Activated naive CD8-positive, alpha-beta T cell treated with anti-CD3 and anti-CD28 coated beads, Interleukin-2, amount 50 U/mL, for 24 hours (primary cell): ENCODE measurements around the gene APCDD1.
"Not testable (repeated sequence)": the region's sequence is repeated elsewhere in the genome, so short reads cannot be mapped to it uniquely, and the experiment has no call there.

Experiments
- ATAC-seq: fragments of 150-1000 bp; cut with Tn5 transposase; one replicate; pipeline ENCODE4 v1.10.0; 2021
- DNase-seq: peaks from one replicate; pipeline ENCODE4 v3.0.0; 2021
- H3K27ac Mint-ChIP-seq: one replicate; pipeline ENCODE4 v1.8.0; 2021; ENCODE audit warnings: mild to moderate bottlenecking, mixed read lengths
- H3K27me3 Mint-ChIP-seq: one replicate; pipeline ENCODE4 v1.8.0; 2021; ENCODE audit warnings: mixed read lengths
- H3K36me3 Mint-ChIP-seq: one replicate; pipeline ENCODE4 v1.8.0; 2021; ENCODE audit warnings: low read depth, mixed read lengths
- H3K4me1 Mint-ChIP-seq: one replicate; pipeline ENCODE4 v1.8.0; 2021; ENCODE audit warnings: mixed read lengths
- H3K4me3 Mint-ChIP-seq: one replicate; pipeline ENCODE4 v1.8.0; 2021; ENCODE audit warnings: mild to moderate bottlenecking, moderate library complexity, mixed read lengths
- H3K9me3 Mint-ChIP-seq: one replicate; pipeline ENCODE4 v1.8.0; 2021; ENCODE audit warnings: mixed read lengths

APCDD1 gene

DNA sequence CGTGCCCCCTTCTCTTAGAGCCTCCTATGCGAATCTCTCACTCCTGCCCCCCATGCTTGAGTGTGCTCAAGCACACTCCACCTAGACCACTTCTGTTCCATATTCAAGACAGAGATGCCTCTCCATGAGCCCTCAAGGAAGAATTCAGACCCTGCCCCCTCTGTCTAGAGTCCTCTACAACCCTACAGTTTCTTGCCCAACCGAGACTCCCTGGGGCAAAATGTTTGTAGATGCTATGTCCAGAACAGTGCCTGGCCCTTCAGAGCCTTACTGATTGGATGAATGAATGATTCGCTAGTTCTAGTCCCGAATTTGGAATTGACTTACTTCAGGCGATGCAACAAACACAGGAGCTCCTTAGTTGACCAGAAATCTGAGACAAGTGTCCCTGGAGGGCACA, 8.7 kb downstream of the APCDD1 start:
- no peaks in the 10 kb centered on the region for H3K36me3 Mint-ChIP-seq
- peaks cover 2% of the 10 kb centered on the region for H3K27me3 Mint-ChIP-seq
- peaks cover 10% of the 10 kb centered on the region for H3K9me3 Mint-ChIP-seq
- no peak overlapping the region for H3K27ac Mint-ChIP-seq
- no peak overlapping the region for H3K4me3 Mint-ChIP-seq
- no peak for DNase-seq
- ATAC-seq, result no peak
- no peaks in the 10 kb centered on the region for H3K4me1 Mint-ChIP-seq

DNA sequence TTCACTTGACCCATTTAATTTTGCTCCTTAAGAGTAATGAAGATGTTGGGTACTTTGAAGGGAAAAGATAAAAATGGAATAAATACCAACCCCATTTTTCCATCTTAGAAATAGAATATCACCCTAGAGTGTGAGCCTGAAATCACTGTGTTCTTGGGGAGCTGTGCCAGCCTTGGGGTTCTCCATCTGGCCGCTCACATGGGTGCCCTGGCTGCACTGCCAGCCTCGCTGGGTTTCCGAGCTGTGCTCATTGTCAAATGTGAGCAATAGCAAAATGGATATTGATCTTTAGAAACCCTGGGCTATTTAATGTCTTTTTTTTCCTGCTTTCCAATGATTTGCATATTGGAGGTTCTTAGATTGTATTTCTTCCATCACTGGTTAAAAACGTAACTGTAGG, 9.3 kb downstream of the APCDD1 start:
- no peak for ATAC-seq
- Mint-ChIP-seq H3K4me1 (no peaks in the 10 kb centered on the region), H3K27ac (no peak overlapping the region), H3K27me3 (peaks cover 2% of the 10 kb centered on the region), H3K4me3 (no peak overlapping the region), H3K36me3 (no peaks in the 10 kb centered on the region), H3K9me3 (peaks cover 10% of the 10 kb centered on the region)
- DNase-seq, result no peak

DNA sequence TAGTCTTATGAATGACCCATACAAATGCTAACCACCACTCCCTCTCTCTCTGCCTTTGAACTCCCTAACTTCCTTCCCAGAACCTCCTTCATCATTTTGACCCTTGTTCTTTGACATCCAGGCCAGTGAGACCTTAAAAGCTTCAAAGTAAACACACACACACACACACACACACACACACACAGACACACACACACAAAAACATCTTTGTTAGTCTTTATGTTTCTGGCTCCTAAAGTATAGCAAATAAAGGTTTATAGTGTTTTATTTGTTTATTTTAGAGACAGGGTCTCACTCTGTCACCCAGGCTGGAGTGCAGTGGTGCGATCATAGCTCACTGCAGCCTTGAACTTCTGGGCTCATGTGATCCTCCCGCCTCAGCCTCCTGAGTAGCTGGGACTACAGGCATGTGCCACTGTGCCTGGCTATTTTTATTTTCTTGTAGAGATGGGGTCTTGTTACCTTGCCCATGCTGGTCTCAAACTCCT, 9.8 kb downstream of the APCDD1 start:
- H3K36me3 Mint-ChIP-seq, H3K27me3 Mint-ChIP-seq: not testable (repeated sequence)

DNA sequence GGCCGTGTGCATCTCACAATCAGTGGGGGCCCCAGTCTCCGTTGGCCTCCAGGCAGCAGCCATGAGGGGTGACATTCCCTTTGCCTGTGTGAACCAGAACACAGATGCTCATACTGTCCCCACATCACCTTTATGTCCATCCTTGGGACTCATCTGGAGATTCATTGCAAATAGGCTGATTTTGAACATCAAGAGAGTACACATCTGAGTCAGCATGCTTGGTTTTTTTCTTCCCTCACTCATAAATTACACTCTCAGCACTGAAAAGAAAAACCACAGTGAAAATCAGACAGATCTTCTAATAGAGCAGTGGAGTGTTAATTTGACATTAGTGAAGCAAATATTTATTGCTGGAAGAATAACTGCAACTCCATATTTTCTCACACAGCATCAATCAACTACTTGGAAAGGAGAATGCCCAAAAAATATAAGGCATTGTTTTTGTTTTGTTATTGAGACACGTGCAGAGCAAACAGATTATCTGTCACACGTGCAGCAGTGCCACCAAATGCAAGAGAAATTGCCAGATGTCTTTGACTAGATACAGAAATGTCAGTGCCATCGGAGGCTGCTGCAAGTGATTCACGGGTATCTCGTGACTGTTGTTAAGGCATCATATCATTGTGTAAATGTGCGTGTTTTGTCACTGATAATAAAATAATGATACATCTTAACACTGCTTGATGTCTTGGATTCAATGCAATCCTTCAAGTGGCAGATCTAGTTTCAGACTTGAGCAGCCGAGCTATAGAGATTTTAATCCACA, 10.9 kb downstream of the APCDD1 start:
- H3K27ac Mint-ChIP-seq, result no peak overlapping the region

More for the DNA sequence above, 9.8 kb downstream of the APCDD1 start:
- not testable (repeated sequence) for H3K4me1 Mint-ChIP-seq, H3K4me3 Mint-ChIP-seq, ATAC-seq, DNase-seq, H3K27ac Mint-ChIP-seq
- peaks cover 10% of the 10 kb centered on the region for H3K9me3 Mint-ChIP-seq

DNA sequence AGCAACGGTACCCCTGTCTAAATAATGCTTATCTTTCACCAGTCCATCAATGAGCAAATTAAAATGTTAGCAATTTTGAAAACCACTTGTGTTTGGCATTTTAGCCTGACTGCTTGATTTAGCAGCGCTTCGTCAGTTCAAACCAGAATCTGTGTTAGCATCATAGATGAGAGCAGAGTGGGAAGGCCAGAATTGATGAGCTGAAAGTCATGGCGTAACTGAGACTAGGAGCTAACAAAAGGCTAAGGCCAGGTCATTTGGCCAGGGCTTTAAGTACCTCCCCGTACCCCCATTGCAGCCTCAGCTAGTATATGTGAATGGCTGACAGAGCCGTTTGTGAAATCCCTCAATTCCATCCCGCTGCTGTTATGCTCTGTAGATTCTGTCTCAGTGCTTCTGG, 16.0 kb downstream of the APCDD1 start:
- no peaks in the 10 kb centered on the region for H3K9me3 Mint-ChIP-seq
- peaks cover 4% of the 10 kb centered on the region for H3K27me3 Mint-ChIP-seq
- no peak overlapping the region for H3K27ac Mint-ChIP-seq
- no peaks in the 10 kb centered on the region for H3K36me3 Mint-ChIP-seq
- ATAC-seq (no peak), DNase-seq (no peak)
- H3K4me3 Mint-ChIP-seq, result no peak overlapping the region
- no peaks in the 10 kb centered on the region for H3K4me1 Mint-ChIP-seq

More for the DNA sequence above, 10.9 kb downstream of the APCDD1 start:
- H3K27me3 Mint-ChIP-seq, result peaks cover 2% of the 10 kb centered on the region
- DNase-seq (no peak), ATAC-seq (no peak)
- no peaks in the 10 kb centered on the region for H3K4me1 Mint-ChIP-seq
- no peak overlapping the region for H3K4me3 Mint-ChIP-seq
- no peaks in the 10 kb centered on the region for H3K36me3 Mint-ChIP-seq
- peaks cover 10% of the 10 kb centered on the region for H3K9me3 Mint-ChIP-seq

DNA sequence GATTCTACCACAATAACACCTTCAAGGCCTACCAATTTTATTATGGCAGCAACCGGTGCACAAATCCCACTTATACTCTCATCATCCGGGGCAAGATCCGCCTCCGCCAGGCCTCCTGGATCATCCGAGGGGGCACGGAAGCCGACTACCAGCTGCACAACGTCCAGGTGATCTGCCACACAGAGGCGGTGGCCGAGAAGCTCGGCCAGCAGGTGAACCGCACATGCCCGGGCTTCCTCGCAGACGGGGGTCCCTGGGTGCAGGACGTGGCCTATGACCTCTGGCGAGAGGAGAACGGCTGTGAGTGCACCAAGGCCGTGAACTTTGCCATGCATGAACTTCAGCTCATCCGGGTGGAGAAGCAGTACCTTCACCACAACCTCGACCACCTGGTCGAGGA, 17.1 kb downstream of the APCDD1 start:
- Mint-ChIP-seq H3K4me1 (peaks cover 2% of the 10 kb centered on the region), H3K36me3 (no peaks in the 10 kb centered on the region), H3K27me3 (peaks cover 8% of the 10 kb centered on the region), H3K27ac (no peak overlapping the region), H3K9me3 (no peaks in the 10 kb centered on the region), H3K4me3 (no peak overlapping the region)
- ATAC-seq (no peak), DNase-seq (no peak)

DNA sequence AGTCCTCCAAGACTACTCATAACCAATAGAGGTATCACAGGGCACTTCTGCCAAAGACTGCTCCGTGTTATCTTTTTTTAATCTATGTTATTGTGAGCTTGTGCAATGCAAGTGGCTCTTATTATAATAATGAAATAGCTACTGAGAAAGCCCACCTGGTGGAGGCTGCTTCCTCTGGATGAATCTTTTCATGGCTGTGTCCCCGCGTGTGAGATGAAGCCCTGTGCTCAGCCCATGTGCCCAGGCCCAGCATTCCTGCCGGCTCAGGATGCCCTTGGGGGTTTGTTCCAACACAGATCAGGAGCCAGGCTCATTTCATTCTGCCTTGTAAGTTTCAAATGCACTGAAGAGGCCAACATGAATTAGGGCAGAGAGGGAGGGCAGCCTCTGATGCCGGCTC, 18.7 kb downstream of the APCDD1 start:
- Mint-ChIP-seq H3K4me3 (no peak overlapping the region), H3K36me3 (no peaks in the 10 kb centered on the region), H3K27me3 (peaks cover 8% of the 10 kb centered on the region), H3K9me3 (no peaks in the 10 kb centered on the region), H3K27ac (no peak overlapping the region), H3K4me1 (peaks cover 5% of the 10 kb centered on the region)
- DNase-seq (no peak), ATAC-seq (no peak)

DNA sequence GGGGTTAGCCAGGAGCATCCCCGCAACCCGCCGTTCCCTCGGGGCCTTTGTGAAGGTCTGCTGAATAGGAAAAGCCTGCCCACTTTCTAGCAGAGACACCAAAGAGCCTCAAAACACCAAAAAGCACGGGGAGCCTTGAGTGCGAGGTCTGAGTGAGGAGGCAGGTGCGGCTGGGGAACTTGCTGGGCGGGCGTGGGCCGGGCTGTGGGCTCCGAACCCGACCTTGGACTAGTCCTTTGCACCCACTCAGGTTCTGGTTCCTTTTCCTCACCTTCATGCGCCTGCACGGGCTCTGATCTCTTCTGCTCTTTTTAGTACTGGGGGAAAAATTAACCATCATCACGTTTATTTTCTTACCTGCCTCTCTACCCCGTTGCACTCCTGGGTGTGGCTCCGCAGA, 19.9 kb downstream of the APCDD1 start:
- H3K36me3 Mint-ChIP-seq, result no peaks in the 10 kb centered on the region
- no peaks in the 10 kb centered on the region for H3K9me3 Mint-ChIP-seq
- H3K27ac Mint-ChIP-seq, result no peak overlapping the region
- peaks cover 5% of the 10 kb centered on the region for H3K4me1 Mint-ChIP-seq
- ATAC-seq, result no peak
- H3K4me3 Mint-ChIP-seq, result no peak overlapping the region
- H3K27me3 Mint-ChIP-seq, result peaks cover 8% of the 10 kb centered on the region
- no peak for DNase-seq

DNA sequence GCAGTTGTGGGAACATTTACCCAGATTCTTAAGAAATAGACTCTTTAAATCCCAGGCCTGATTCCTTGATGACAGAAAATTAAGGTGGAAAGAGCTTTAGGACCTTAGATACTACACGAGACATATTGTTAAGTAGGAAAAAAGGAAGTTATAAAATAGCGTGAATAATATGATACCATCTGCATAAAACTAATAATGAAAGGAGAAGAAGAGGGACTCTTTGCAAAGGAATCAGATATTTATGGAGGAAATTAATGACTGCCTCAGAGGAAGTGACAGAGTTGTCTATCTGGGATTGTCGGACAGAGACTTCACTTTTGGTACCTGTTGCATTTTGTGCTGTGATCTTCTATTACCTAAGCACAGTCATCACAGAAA, 20.8 kb downstream of the APCDD1 start:
- Mint-ChIP-seq H3K9me3 (no peaks in the 10 kb centered on the region), H3K36me3 (no peaks in the 10 kb centered on the region), H3K27me3 (peaks cover 8% of the 10 kb centered on the region), H3K4me3 (no peak overlapping the region), H3K27ac (no peak overlapping the region), H3K4me1 (peaks cover 5% of the 10 kb centered on the region)
- ATAC-seq, result no peak
- no peak for DNase-seq

DNA sequence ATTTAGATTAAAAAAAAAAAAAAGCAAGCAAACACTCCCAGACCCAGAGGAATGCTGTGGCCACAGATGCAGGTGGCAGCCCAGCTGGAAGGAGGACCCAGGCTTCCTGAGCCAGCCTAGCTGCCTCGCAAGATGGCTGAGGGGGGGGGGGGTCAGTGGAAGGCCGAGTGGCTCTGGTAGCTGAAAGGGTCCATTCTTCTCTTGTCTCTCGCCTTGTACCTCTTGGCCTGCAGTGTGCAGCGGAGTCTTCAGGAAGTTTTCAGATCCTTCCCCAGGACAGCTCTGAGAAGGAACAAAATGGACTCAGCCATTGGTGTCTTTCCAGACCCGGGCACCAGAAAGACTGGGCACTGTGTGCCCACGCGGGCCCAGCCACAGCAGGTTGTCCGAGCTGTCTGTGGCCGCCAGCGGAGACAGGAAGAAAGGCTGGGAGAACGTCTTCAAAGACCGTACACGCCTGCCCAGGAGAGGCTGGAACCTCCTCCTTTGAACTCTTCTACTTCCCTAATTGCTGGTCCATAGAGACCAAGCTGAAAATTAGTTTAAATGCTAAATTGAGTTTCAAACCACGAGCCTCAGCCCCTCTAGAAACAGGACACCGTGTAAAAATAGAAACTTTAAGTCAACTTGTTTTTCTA, 21.3 kb downstream of the APCDD1 start:
- peaks cover 8% of the 10 kb centered on the region for H3K27me3 Mint-ChIP-seq
- H3K4me3 Mint-ChIP-seq, result no peak overlapping the region
- H3K4me1 Mint-ChIP-seq, result peaks cover 5% of the 10 kb centered on the region
- H3K9me3 Mint-ChIP-seq, result no peaks in the 10 kb centered on the region
- H3K27ac Mint-ChIP-seq, result no peak overlapping the region
- DNase-seq (no peak), ATAC-seq (no peak)
- no peaks in the 10 kb centered on the region for H3K36me3 Mint-ChIP-seq

DNA sequence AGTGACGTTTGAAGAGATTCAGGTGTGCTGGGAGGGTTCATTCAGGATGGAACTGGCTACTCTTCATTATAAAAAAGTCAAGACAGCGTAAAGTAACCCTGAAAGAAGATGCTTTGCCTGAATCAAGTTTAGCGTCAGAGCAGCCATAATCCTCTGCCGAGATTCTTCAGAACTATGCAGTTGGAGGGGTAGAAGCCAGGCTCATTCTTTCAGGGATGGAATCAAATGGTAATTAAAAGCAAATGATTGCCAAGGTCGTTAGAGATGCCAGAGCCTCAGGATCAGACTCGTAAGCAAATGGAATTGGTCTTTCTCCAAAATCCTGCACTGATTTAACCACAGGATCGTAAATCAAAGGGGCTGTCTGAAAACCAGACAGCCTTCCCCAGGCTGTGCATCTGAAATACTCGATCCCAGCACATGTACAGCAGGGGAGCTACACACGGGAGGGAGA, 21.9 kb downstream of the APCDD1 start:
- H3K27me3 Mint-ChIP-seq, result peaks cover 8% of the 10 kb centered on the region
- H3K36me3 Mint-ChIP-seq, result no peaks in the 10 kb centered on the region
- no peak overlapping the region for H3K4me3 Mint-ChIP-seq
- H3K4me1 Mint-ChIP-seq, result peaks cover 7% of the 10 kb centered on the region
- DNase-seq (no peak), ATAC-seq (no peak)
- no peaks in the 10 kb centered on the region for H3K9me3 Mint-ChIP-seq
- H3K27ac Mint-ChIP-seq, result no peak overlapping the region

DNA sequence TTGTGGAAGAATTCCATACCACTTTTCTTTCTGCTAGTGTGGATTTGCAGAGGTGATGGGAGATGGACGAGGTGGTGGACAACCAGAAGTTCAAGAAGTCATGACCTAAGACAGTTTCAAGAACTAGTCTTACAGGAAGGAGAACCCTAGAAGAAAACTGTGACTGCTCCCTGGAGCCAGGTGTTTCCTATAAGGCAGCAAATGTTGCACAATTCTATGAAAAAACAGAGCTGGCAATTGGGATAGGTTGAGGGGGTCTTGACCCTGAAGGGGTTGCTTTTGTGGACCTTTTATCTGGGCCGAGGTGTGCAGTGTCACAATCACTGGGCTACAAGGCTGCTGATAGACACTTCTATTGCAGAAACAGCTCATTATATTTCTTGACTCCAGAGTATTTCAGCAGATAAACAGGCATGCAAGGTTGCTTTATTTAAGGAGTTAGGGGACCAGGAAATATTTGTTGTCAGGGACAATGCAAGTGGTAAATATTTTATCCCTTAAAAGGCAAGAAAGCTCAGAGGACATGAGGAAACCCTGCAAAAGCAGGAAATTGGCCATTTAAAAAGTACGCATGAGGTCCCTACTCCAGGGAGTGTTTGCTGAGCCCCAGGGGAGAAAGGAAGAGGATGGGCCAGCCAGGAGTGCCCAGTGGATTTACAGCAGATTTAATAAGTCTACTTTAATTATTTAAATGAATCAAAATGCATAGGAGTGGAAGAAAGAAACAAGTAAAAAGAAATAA, 22.9 kb downstream of the APCDD1 start:
- Mint-ChIP-seq H3K4me1 (peaks cover 8% of the 10 kb centered on the region), H3K9me3 (no peaks in the 10 kb centered on the region), H3K27ac (no peak overlapping the region), H3K36me3 (no peaks in the 10 kb centered on the region), H3K4me3 (no peak overlapping the region), H3K27me3 (peaks cover 8% of the 10 kb centered on the region)
- ATAC-seq (no peak), DNase-seq (no peak)

DNA sequence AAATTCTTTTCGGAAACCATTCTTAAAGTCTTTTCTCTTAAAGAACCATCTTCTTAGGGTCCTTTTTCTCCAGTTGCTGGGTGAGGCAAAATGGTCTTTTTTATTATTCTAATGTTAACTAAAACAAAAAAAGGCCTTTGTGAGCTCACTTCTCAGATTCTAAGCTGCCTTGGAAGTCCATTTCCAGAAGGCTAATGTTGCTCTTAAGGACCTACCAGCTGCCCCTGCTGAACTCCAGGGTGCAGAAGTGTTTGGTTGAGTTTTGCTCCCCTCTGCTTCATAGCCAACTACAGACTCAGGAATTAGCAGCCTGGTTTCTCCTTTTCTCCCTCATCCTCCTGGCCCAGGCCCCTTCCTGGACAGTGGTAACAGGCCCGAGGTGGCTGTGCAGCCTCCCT, 23.4 kb downstream of the APCDD1 start:
- Mint-ChIP-seq H3K27me3 (peaks cover 8% of the 10 kb centered on the region), H3K4me1 (peaks cover 9% of the 10 kb centered on the region), H3K4me3 (no peak overlapping the region), H3K36me3 (no peaks in the 10 kb centered on the region), H3K27ac (no peak overlapping the region), H3K9me3 (no peaks in the 10 kb centered on the region)
- ATAC-seq (no peak), DNase-seq (no peak)

DNA sequence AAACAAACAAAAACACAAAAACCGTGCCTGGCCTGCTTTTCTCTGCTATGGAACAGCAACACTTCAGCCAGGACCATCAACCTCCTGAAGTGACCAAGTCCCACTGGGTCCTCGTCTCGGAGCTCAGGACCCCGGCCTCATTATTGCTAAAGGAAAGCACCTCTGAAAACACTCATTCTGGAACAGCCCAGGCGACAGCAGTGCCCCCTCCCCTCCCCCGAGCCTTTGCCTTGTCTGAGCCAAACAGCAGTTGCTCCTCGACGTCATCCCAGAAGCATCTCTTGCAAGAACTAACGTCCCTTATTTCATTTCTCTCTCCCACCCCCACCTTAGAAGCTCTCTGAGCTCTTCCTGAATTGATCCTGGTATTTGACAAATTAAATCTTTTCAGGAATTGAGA, 27.4 kb downstream of the APCDD1 start:
- Mint-ChIP-seq H3K4me1 (peaks cover 13% of the 10 kb centered on the region), H3K36me3 (no peaks in the 10 kb centered on the region), H3K9me3 (no peaks in the 10 kb centered on the region), H3K4me3 (no peak overlapping the region), H3K27ac (no peak overlapping the region), H3K27me3 (peaks cover 2% of the 10 kb centered on the region)
- no peak for DNase-seq
- ATAC-seq, result no peak
